GOT3 (cell line): Measurements from ENCODE around the gene AXIN1.
"Not testable (repeated sequence)": the region's sequence is repeated elsewhere in the genome, so short reads cannot be mapped to it uniquely, and the experiment has no call there.

Experiments used
- DNase-seq: peaks from one replicate; lab custom pipeline; 2025; ENCODE audit warnings: mixed read lengths; lab: John Stamatoyannopoulos, UW

AXIN1 gene

DNA sequence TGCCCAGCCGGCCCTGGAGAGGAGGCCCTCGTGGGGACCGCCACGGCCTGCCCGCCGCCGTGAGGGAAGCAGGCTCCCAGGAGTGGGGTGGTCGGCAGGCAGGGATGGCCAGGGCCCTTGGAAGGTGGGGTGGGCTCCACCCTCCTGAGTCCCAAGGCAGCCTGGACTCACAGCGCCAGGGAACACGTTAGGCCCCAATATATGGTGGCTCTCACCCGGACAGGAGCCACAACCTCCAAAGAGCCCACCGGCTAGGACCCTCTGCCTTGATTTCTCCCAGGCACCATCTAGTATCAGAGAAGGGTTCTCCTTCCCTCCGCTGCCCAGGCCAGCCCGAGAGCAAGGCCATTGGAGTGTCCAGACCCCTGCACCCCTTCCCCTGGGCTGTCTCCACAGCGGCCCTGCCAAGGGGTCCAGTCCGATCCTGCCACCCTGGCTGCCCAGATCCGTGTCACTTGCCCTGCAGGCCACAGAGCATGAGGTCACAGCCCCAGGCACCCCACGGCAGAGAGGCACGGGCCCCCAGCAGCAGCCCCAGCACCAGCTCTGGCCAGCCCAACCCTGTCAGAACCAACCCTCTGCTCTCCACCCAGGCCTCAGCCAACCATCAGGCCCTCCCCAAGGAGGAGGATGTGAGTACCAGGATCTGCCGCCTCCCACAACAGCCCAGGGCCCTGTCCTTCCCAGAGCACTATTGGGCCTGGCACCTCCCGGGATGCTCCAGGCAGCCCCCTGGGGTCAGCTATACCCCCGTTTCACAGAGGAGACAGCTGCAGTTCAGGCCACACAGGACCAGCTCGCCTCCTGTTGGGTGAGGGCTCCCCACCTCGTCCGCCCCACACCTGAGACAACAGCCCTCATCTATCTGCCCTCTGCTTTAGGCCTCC is 1.1 kb upstream of the AXIN1 start:
- DNase-seq = no peak

DNA sequence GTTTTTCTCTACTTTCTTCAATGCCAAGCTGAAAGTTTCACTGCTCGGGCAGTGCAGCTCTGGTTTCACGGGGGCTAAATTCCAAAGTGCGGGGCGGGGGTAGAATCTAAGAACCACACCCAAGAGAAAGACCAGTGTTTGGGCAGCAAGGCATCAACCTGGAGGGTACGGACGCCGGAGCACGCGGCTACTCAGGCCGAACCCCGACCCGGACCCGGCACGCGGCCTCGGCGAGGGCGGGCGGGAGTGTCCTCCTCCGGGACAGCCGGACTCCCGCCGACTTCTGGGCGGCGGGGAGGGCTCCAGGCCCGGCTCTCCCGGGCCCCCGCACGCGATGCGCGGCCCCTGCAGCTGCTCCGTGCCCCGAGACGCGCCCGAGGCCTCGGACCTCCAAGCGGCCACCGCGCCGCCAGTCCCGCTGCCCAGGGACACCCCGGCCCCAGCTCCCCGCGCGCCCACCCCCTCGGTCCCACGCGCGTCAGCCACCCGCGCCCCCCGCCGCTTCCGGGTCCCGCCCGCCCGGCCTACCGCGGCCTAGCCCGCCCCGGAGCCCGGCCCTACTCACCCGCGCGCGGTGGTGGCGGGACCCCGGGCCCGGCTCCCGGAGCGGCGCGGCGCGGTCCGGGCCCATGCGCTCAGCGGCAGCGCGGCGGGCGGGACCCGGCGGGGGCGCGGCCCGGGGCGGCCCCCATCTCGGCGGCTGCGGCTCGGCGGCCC is 561 bp downstream of the AXIN1 start:
- DNase-seq = no peak

DNA sequence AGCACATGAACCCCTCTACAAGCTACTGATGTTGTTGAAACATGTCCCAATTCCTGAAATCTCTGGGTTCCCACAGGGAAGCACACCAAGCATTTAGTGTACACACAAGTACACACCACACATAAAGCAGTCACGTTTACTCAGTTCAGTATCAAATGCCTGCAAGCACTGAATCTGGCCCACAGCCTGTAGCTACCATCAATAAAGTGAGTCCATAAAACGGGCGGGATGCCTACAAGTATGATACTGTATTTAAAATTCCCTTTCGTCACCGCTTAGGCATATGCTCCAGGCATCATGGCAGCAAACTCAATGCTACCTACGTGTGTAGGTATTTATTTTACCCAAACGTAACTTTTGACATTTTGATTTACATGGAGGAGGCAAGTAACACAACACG is 2.3 kb downstream of the AXIN1 start:
- DNase-seq = no peak

DNA sequence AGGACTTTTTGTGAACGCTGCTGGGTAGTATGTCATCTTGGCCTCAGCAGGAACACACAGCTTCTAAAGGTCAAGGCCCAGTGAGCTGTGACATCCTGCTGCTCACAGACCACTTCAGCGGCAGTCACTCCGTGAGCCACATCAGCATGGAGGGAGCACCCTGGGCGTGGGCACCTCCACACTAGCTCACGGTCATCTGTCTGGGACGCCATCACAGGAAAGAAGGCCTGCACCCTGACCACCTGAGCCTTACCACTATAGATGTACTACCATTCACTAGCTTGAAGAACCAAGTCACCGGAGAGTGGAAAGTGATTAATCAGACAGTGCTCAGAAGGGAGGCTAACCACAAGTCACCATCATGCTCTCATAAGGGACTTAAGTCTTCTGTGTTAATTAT is 3.3 kb downstream of the AXIN1 start:
- DNase-seq = no peak

DNA sequence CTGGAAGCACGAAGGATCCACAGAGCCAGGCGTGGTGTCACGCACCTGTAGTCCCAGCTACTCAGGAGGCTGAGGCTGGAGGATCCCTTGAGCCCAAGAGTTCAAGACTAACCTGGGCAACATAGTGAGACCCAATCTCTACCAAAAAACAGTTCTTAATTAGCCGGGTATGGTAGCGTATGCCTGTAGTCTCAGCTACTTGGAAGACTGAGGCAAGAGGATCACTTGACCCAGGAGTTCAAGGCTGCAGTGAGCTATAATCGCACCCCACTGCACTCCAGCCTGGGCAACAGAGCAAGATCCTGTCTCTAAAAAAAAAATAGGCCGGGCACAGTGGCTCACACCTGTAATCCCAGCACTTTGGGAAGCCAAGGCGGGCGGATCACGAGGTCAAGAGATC is 4.0 kb downstream of the AXIN1 start:
- DNase-seq = not testable (repeated sequence)

DNA sequence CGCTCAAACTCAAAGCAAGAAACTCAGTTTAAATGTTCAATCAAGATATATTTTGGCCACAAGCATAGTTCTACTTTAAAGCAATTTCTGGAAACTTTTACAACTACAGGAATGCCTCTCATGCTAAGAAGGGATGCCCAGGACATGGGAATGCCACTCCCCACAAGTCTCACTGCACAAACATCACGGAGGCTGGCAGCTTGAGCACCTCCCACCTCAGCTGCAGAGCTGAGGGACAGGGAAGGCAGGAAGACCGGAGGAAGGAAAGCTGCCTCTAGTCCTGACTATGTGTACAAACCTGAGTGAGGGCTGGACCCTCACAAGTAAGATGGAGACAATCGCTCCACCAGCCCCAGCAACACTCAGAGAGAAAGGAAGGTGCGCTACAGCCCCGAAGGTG is 5.3 kb downstream of the AXIN1 start:
- no peak for DNase-seq

DNA sequence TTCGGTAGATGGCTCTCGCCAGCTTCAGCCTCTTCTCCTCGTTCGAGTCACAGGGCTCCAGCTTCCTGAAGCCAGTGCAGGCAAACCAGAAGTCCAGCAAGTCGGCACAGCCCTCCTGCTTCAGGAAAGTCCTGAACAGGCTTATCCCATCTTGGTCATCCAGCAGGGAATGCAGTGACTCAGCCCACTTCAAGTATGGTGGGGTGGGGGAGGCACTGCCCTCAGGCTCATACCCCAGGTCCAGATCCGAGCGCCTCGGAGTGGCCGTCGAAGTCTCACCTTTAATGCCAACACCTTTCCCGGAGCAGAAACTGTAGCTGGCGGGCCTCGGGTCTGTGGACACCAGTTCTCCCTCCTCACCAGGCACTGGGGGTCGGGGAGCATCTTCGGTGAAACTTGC is 5.9 kb downstream of the AXIN1 start:
- DNase-seq = no peak

DNA sequence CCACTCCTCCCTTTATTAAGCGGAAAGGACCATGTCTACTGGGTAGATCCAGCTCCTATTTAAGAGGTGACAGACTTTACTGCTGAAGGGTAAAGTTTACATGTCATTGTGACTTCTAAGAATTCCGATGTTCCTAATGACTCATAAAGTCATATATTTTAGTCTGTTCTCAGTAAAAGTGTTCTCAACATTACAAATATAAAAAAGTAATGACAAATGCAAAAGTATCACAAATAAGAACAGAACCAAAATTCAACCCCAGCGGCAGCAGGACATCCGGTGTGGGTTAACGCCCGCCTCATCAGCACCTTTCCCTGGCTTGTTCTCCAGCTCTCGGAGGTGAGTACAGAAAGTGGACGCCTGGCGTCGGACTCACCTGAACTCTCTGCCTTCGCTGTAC is 6.8 kb downstream of the AXIN1 start:
- no peak for DNase-seq

DNA sequence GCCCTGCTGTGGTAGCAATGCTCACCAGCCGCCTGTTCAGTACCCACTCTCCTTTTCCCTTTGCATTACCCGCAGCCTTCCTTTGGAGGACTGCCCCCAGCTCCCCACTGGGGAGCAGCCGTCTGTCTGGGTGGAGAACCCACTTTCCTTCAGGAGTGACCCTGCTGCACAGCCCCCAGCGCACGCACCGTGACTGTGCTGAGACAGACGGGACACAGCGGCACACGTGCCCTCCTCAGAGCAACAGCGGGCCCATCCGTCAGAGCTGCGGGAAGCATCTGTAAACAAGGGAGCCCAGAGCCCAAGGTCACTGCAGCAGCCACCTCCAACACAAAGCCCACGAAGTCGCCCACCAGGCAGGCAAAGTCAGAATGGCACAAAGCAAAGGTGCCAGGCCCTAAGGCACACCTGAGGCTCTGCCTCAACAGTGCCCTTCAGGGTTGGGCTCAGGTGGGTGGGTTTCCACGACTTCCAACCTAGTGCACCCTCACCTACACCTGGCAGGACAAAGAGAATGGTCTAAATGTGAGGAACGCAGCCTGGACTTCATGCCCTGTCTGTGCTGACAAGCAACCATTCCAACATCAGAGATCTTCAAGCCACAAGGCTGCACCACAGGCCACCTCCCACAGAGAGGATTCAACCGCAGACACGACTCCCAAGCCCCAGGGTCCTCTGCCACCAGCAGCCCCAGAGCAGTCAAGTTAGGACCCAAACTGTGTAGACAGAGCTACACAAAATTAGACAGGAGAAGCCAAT is 9.9 kb downstream of the AXIN1 start:
- no peak for DNase-seq

DNA sequence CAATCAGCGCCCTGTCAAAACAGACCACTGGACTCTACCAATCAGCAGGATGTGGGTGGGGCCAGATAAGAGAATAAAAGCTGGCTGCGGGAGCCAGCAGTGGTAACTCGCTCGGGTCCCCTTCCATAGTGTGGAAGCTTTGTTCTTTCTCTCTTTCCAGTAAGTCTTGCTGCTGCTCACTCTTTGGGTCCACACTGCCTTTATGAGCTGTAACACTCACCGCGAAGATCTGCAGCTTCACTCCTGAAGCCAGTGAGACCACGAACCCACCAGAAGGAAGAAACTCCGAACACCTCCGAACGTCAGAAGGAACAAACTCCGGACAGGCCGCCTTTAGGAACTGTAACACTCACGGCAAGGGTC is 10.6 kb downstream of the AXIN1 start:
- not testable (repeated sequence) for DNase-seq

DNA sequence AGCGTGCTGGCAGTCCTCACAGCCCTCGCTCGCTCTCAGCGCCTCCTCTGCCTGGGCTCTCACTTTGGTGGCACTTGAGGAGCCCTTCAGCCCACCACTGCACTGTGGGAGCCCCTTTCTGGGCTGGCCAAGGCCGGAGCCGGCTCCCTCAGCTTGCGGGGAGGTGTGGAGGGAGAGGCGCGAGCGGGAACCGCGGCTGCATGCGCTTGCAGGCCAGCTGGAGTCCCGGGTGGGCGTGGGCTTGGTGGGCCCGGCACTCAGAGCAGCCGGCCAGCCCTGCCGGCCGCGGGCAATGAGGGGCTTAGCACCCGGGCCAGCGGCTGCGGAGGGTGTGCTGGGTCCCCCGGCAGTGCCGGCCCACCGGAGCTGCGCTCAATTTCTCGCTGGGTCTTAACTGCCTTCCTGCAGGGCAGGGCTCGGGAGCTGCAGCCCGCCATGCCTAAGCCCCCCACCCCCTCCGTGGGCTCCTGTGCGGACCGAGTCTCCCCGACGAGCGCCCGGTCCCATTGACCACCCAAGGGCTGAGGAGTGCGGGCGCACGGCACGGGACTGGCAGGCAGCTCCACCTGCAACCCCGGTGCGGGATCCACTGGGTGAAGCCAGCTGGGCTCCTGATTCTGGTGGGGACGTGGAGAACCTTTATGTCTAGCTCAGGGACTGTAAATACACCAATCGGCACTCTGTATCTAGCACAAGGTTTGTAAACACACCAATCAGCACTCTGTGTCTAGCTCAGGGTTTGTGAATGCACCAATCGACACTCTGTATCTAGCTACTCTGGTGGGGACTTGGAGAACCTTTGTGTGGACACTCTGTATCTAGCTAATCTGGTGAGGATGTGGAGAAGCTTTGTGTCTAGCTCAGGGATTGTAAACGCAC is 11.2 kb downstream of the AXIN1 start:
- not testable (repeated sequence) for DNase-seq

DNA sequence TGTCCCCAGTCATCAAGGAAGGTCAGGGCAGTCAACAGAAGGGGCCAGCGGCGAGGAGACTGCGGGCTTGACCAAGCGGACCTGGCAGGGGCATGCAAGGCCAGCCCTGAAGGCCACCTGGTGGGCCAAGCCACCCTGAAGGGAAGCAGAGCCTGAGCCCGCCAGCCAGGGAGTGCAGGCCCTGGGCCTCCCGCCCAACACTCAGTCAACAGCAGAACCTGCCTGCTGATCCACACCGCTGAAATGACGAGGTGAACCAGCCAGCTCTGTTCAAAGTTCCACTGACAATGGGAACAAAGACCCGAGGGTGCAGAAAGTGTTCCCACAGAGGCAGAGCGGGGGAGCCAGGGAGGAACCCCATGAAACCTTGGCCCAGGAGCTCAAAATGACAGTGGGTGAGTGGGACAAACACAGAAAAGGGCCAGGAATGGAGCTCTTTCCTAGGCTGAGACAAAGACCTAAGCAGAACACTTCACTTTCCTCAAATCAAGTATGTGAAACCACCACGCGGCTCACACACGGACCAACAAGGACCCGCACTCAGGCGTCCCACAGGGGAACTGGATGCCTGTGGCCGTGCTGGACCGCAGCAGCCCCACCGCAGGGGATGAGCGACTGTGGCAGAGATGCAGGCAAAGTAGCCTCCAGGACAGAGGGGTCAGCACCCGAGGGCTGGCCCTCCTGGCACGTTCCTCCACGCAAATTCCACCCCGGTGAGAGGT is 12.0 kb downstream of the AXIN1 start:
- DNase-seq = no peak

DNA sequence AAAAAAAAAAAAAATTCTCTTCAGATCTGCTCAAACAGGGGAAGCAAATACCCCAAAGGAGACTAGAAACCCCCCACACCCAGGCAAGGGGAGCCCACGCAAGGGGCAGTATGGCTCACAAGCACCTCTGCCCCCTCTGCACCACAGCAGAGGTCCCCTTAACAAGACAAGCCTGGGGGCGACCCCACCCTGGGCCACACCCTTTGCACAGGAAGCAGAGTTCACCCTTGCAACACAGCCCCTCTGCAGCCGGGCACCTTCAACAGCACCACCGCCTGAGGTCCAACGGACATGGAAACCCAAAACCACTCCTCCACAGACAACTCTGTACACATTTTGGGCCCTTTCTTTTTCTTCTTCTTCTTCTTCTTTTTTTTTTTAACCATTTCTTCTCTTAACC is 12.8 kb downstream of the AXIN1 start:
- no peak for DNase-seq

DNA sequence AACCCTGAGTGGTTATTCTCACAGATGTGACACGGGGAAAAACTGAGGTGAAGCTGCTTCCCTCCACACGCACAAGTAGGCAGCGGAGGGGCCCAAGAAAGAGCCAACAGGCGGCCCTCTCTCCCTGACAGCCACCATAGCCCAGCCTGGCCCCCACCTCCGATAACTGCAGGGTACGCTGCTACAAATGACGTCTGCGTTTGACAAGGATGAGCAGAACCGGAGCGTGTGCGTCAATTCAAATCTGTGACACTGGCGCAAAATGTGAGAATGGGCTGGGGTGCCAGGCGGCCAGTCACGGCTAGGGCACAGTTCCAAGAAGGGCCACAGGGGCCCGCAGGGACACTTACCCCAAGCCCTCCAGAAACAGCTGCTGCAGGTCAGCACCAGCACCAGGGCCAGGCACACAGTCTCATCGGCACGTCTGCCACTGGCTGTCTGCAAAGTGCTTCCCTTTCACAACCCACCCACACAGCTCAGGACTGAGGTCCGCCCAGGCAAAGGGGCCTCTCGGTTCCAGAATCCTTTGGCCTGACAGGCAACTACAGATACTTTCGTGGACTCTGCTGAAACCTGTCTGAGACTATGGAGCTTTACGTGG is 14.4 kb downstream of the AXIN1 start:
- no peak for DNase-seq

DNA sequence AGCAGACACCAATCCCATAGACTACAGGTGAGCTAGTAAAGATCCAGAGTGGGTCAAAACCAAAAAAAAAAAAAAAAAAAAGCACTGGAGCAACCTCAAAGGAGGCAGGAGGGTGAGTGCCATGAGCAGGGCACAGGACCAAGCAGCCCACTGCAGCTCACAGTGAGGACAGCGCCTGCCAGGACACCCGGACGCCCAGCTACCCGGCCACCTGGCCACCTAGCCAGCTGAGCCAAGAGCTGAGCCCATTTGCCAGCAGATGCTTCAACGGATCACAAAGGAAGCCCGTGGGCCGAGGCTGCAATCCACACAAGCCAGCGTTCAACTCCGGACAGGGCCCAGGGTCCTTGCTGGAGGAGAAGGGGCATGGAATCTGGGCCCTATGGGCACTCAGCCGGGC is 15.1 kb downstream of the AXIN1 start:
- DNase-seq = no peak

DNA sequence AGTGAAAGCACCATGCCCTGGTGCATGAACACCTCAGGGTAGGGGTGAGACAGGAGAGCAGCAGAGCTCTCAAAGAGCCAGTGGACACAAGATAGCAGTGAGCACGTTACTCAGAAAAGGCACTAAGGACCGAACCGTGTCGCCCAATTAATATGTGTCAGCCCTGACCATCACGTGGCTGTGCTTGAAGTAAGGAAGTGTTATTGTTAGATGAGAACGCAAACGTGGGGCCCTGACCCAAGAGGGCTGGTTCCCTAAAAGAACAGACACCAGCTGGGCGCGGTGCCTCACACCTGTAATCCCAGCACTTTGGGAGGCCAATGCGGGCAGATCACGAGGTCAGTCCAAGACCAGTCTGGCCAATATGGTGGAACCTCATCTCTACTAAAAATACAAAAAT is 16.3 kb downstream of the AXIN1 start:
- no peak for DNase-seq

DNA sequence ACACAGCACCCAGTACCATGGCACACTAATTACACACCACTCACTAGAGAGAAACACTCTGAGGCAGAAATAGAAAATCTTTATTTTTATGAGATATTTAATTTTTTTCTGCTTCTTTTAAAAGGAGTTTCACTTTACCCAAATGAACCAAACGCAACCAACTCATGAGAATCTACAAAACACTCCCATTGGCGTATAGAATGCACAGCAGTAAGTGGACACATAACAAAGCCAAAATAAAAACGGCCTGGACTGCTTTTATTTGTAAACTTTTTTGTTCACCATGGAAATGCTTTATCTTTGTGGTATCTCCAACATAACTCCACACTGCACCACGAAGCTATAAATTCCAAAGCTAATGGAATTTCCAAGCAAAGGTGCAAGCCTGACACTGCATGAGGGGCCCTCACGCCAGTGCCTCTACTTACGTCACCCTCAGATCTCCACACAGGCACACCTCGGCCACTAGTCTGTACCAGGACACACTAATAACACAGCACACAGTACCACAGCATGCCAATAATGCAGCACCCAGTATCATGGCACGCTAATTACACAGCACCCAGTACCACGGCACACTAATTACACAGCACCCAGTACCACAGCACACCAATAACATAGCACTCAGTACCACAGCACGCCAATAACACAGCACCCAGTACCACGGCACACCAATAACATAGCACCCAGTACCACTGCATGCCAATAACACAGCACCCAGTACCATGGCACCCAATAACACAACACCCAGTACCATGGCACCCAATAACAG is 17.5 kb downstream of the AXIN1 start:
- not testable (repeated sequence) for DNase-seq

DNA sequence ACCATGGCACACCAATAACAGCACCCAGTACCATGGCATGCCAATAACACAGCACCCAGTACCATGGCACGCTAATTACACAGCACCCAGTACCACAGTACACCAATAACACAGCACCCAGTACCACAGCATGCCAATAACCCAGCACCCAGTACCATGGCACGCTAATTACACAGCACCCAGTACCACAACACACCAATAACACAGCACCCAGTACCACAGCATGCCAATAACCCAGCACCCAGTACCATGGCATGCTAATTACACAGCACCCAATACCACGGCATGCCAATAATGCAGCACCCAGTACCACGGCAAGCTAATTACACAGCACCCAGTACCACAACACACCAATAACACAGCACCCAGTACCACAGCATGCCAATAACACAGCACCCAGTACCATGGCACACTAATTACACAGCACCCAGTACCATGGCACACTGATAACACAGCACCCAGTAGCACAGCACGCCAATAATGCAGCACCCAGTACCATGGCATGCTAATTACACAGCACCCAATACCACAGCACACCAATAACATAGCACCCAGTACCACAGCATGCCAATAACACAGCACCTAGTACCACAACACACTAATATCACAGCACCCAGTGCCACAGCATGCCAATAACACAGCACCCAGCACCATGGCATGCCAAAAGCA is 18.2 kb downstream of the AXIN1 start:
- DNase-seq = not testable (repeated sequence)

DNA sequence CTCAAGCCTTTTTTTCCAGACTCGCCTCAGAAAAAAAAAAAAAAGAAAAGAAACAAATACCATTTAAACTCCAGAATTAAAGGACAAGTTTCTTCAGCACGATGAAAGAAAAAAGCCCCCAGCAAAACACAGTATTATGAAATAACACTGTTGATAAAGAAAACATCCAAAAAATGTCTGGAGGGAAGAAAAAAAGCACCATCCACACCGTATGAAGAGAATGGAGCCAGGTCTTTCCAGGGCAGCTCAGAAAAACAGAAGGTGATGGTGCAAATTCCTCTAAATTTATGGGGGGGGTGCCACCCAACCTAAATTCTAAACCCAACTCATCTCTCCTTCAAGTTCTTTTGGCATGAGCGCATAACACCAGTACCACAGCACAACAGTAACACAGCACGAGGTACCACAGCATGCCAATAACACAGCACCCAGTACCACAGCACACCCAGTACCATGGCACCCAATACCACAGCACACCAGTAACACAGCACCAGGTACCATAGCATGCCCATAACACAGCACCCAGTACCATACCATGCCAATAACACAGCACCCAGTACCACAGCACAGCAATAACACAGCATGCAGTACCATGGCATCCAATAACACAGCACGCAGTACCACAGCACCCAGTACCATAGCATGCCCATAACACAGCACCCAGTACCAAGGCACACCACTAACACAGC is 19.0 kb downstream of the AXIN1 start:
- no peak for DNase-seq
